Large intestine (tissue), 12 donors: ENCODE results near the gene KRTAP4-6. TPM values are rescaled to one million over a fixed set of nuclear protein-coding genes. Genes with fewer than 3 reads are reported as not detected.
"Not testable (repeated sequence)": the region's sequence is repeated elsewhere in the genome, so short reads cannot be mapped to it uniquely, and the experiment has no call there.

Source experiments
- DNase-seq, 2 donors: peaks; one replicate each; pipeline versions ENCODE4 v3.0.0 to v3.0.0-alpha.2; 2013
- H3K27ac ChIP-seq: one replicate; pipeline ENCODE4 v1.5.1; 2013; ENCODE audit warnings: low read length
- H3K27me3 ChIP-seq: 2 replicates; pipeline ENCODE4 v1.6.1; 2013; ENCODE audit warnings: low read length; ENCODE audit not compliant: control insufficient read depth, insufficient read depth
- H3K36me3 ChIP-seq: 2 replicates; pipeline ENCODE4 v1.6.1; 2013; ENCODE audit warnings: low read length; ENCODE audit not compliant: control insufficient read depth, insufficient read depth
- H3K4me1 ChIP-seq: one replicate; pipeline ENCODE4 v1.6.1; 2013; ENCODE audit warnings: low read length; ENCODE audit not compliant: control insufficient read depth, insufficient read depth
- H3K4me3 ChIP-seq: one replicate; pipeline ENCODE4 v1.5.1; 2013; ENCODE audit warnings: low read length
- H3K9me3 ChIP-seq: one replicate; pipeline ENCODE4 v1.6.1; 2013; ENCODE audit warnings: mild to moderate bottlenecking, low read depth, low read length, moderate library complexity; ENCODE audit not compliant: control insufficient read depth
- WGBS: methylation state at CpG from one replicate; pipeline ENCODE4 v1.1.5; 2013; ENCODE audit warnings: low lambda C conversion rate; ENCODE audit not compliant: insufficient coverage; 5-methylcytosine and 5-hydroxymethylcytosine counted together
- long read RNA-seq, 11 donors: transcript quantifications; one replicate each; lab custom pipeline, GENCODE V29; 2026
- polyA plus RNA-seq: library from polyadenylated mRNA; unstranded; fragments of 120-200 nt; gene quantifications from one replicate; pipeline ENCODE4 v1.2.1, GENCODE V29; 2013

The KRTAP4-6 gene
- not detected for polyA plus RNA-seq
- long read RNA-seq, donor 1 = 0 reads
- long read RNA-seq, donor 2 = 0 reads
- long read RNA-seq, donor 3 = 0 reads
- long read RNA-seq, donor 4 = 0 reads
- long read RNA-seq, donor 5 = 0 reads
- long read RNA-seq, donor 6 = 0 reads
- long read RNA-seq, donor 7 = 0 reads
- long read RNA-seq, donor 8 = 0 reads
- long read RNA-seq, donor 9 = 0 reads
- long read RNA-seq, donor 10 = 0 reads
- long read RNA-seq, donor 11 = 0 reads

GRCh38 chr17:41140360-41141131, at the start of gene KRTAP4-6:
KRTAP4-6 (minus strand) TSS chr17:41140544; CDS start chr17:41140487, 57 bp downstream.
- WGBS = 100% methylated on average over 1 of the region's 6 CpGs
- peaks cover 18% of the 10 kb centered on the region for H3K9me3 ChIP-seq

GRCh38 chr17:41189837-41190318, 49.5 kb upstream of the KRTAP4-6 start, which contains the start of gene KRTAP9-1:
KRTAP9-1 (plus strand) TSS chr17:41189887; CDS start chr17:41189887, 0 bp downstream.
- H3K27ac ChIP-seq, H3K4me1 ChIP-seq, H3K9me3 ChIP-seq, H3K4me3 ChIP-seq, DNase-seq, H3K36me3 ChIP-seq: not testable (repeated sequence)
- peaks cover 31% of the 10 kb centered on the region for H3K27me3 ChIP-seq
- WGBS = no CpG with 5 or more reads among the region's 1 CpG

More at GRCh38 chr17:41140360-41141131, at the start of gene KRTAP4-6:
- H3K27ac ChIP-seq = no peak within 1 kb of the TSS
- H3K4me3 ChIP-seq = no peak within 1 kb of the TSS
- no peaks in the 10 kb centered on the region for H3K4me1 ChIP-seq
- no peaks in the 10 kb centered on the region for H3K36me3 ChIP-seq
- no peak for DNase-seq
- H3K27me3 ChIP-seq = no peaks in the 10 kb centered on the region

- H3K27me3 ChIP-seq = peaks cover 36% of the 10 kb centered on the region
- peaks cover 6% of the 10 kb centered on the region for H3K4me1 ChIP-seq
- H3K36me3 ChIP-seq = no peaks in the 10 kb centered on the region
- peaks cover 2% of the 10 kb centered on the region for H3K9me3 ChIP-seq
- WGBS = no CpG with 5 or more reads among the region's 2 CpGs
- DNase-seq = no peak
- H3K27ac ChIP-seq = no peak overlapping the region
- no peak overlapping the region for H3K4me3 ChIP-seq
These were observed 46.5 kb upstream of the KRTAP4-6 start for GRCh38 chr17:41186872-41187271.

DNA sequence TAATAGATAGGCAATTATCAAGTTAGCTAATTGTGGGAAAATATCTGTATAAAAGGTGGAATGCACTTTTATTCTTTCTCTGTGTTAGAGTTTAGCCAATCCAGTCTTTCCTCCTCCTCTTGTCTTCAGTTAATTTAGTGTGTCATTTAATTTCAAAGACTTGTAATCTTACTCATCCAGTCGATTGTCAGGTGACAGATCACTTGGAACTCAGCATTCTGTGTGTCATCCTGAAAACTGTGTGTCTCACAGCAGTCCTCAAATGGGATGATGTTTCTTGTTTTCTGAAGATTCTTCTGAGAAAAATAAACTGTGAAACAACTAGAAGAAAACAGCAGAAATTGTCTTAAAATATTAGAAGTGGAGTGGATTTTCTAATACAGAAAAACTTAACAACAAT, 44.7 kb upstream of the KRTAP4-6 start:
- Histone ChIP-seq H3K4me1 (peaks cover 6% of the 10 kb centered on the region), H3K9me3 (peaks cover 2% of the 10 kb centered on the region), H3K27me3 (peaks cover 36% of the 10 kb centered on the region), H3K36me3 (no peaks in the 10 kb centered on the region), H3K27ac (no peak overlapping the region), H3K4me3 (no peak overlapping the region)
- no peak for DNase-seq
- no CpG with 5 or more reads among the region's 1 CpG for WGBS

- Histone ChIP-seq H3K4me1 (peaks cover 6% of the 10 kb centered on the region), H3K36me3 (no peaks in the 10 kb centered on the region), H3K4me3 (no peak within 1 kb of the TSS), H3K9me3 (peaks cover 2% of the 10 kb centered on the region), H3K27me3 (peaks cover 37% of the 10 kb centered on the region), H3K27ac (no peak within 1 kb of the TSS)
- DNase-seq = no peak
- WGBS = no CpG with 5 or more reads among the region's 9 CpGs
These were observed 44.2 kb upstream of the KRTAP4-6 start, which contains the start of gene KRTAP4-1 for GRCh38 chr17:41184480-41184961. KRTAP4-1 (minus strand) TSS chr17:41184911; CDS start chr17:41184854, 57 bp downstream.

GRCh38 chr17:41178843-41179616, 38.7 kb upstream of the KRTAP4-6 start:
- H3K36me3 ChIP-seq = no peaks in the 10 kb centered on the region
- H3K27ac ChIP-seq = no peak overlapping the region
- WGBS = 100% methylated on average over 1 of the region's 1 CpG
- H3K27me3 ChIP-seq = peaks cover 49% of the 10 kb centered on the region
- peaks cover 6% of the 10 kb centered on the region for H3K4me1 ChIP-seq
- H3K4me3 ChIP-seq = no peak overlapping the region
- no peak for DNase-seq
- no peaks in the 10 kb centered on the region for H3K9me3 ChIP-seq

DNA sequence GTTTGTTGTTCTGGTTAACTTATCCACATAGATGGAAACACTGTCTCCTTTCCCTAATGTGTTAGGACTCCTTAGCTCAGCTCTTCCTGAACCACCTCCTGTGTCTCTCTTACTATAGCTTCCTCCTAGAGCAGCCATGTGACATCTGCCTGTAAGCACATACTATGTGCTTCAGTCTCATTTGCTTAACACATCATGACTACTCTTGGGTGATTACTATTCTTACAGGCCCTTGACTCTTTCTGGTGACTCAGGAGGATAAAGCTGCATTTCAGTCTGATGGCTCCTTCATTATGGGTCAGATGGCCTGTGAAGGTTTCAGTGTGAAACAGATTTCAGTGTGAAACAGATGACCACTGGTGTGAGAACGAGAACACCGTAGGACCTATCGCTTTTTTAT, 38.0 kb upstream of the KRTAP4-6 start:
- H3K4me1 ChIP-seq = peaks cover 6% of the 10 kb centered on the region
- DNase-seq = no peak
- peaks cover 49% of the 10 kb centered on the region for H3K27me3 ChIP-seq
- no peaks in the 10 kb centered on the region for H3K36me3 ChIP-seq
- WGBS = no CpG with 5 or more reads among the region's 3 CpGs
- H3K4me3 ChIP-seq = no peak overlapping the region
- H3K9me3 ChIP-seq = no peaks in the 10 kb centered on the region
- H3K27ac ChIP-seq = no peak overlapping the region

- DNase-seq = no peak
- Histone ChIP-seq H3K9me3 (no peaks in the 10 kb centered on the region), H3K36me3 (no peaks in the 10 kb centered on the region), H3K27ac (no peak within 1 kb of the TSS), H3K27me3 (peaks cover 52% of the 10 kb centered on the region), H3K4me1 (peaks cover 2% of the 10 kb centered on the region), H3K4me3 (no peak within 1 kb of the TSS)
- no CpG with 5 or more reads among the region's 7 CpGs for WGBS
These were observed 37.5 kb upstream of the KRTAP4-6 start, which contains the start of gene KRTAP4-2 for GRCh38 chr17:41177727-41178271. KRTAP4-2 (minus strand) TSS chr17:41178221; CDS start chr17:41178164, 57 bp downstream.

GRCh38 chr17:41176744-41177387, 36.5 kb upstream of the KRTAP4-6 start:
- Histone ChIP-seq H3K27ac (no peak overlapping the region), H3K4me1 (no peaks in the 10 kb centered on the region), H3K36me3 (no peaks in the 10 kb centered on the region), H3K9me3 (no peaks in the 10 kb centered on the region), H3K4me3 (no peak overlapping the region), H3K27me3 (peaks cover 52% of the 10 kb centered on the region)
- no peak for DNase-seq
- WGBS = 81% methylated on average over 2 of the region's 3 CpGs
